ENCODE results near the gene ECPAS.

Gene ECPAS

DNA sequence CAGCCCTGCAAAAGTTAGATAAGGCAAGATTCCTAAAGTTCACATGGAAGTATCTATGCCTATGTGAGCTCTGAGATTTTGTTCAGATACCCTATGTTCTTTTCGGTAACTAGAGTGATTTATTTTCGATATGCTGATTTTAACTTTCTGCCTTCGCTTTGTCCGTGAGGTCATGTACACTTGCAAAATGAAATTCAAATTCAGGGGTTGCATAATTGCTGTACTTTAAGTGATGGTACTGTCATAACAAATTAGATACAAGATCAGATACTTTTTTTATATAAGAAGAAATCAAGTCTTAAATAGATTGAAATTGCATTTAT is 350 bp upstream of the ECPAS start:
- no peaks in the 10 kb centered on the region for H3K9me3 ChIP-seq (ENCODE audit: insufficient read depth, low read length)
- H3K9ac ChIP-seq (ENCODE audit: insufficient read length, low read depth), result peak overlapping the region; percentile 91
- H3K27me3 ChIP-seq (ENCODE audit: insufficient read depth, insufficient read length), result no peaks in the 10 kb centered on the region
- peak overlapping the region; percentile 86 for H3K4me3 ChIP-seq (ENCODE audit: insufficient read length, low read depth)
- DNase-seq (ENCODE audit: low read depth, low spot score), result peak; percentile 8
- no peaks in the 10 kb centered on the region for H3K36me3 ChIP-seq (ENCODE audit: insufficient read depth, insufficient read length, low read length)
- no peaks in the 10 kb centered on the region for H3K4me1 ChIP-seq (ENCODE audit: insufficient read depth, insufficient read length)
- no peak for TF ChIP-seq ZNF274 (IDR thresholded peaks at IDR 0.05; ENCODE audit: low read depth, low read length)
- TF ChIP-seq YY1 (IDR thresholded peaks at IDR 0.05; ENCODE audit: insufficient read depth, insufficient read length), result no peak
- no peak for TF ChIP-seq SUZ12 (IDR thresholded peaks at IDR 0.05; ENCODE audit: extremely low read depth, insufficient read depth, insufficient read length)

DNA sequence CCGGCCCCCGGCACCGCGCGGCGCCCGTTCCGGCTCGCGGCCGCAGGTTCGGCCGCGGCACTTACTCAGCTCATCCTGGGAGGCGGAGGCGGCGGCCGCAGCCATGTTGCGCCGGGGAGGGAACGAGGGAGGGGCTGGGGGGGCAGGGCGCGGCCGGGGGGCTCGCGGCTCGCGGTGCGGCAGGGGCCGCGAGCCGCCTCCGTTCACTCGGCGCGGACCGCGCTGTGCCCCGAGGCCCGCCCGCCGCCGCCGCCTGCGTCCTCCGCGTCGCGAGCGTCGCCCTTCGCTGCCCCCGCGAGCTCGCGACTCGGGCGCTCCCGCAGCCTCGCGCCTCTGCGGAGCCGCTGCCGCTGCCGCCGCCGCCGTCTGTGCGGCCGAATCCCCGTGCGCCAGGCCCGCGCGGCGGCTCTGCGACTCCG is 735 bp downstream of the ECPAS start:
- Histone ChIP-seq H3K4me3 (ENCODE audit: insufficient read length, low read depth) (peak overlapping the region; percentile 86), H3K9me3 (ENCODE audit: insufficient read depth, low read length) (no peaks in the 10 kb centered on the region), H3K27me3 (ENCODE audit: insufficient read depth, insufficient read length) (no peaks in the 10 kb centered on the region), H3K4me1 (ENCODE audit: insufficient read depth, insufficient read length) (no peaks in the 10 kb centered on the region), H3K36me3 (ENCODE audit: insufficient read depth, insufficient read length, low read length) (no peaks in the 10 kb centered on the region), H3K9ac (ENCODE audit: insufficient read length, low read depth) (peak overlapping the region; percentile 91)
- no peak for DNase-seq (ENCODE audit: low read depth, low spot score)
- TF ChIP-seq SUZ12 (IDR thresholded peaks at IDR 0.05; ENCODE audit: extremely low read depth, insufficient read depth, insufficient read length), result no peak
- no peak for TF ChIP-seq YY1 (IDR thresholded peaks at IDR 0.05; ENCODE audit: insufficient read depth, insufficient read length)
- TF ChIP-seq ZNF274 (IDR thresholded peaks at IDR 0.05; ENCODE audit: low read depth, low read length), result no peak

DNA sequence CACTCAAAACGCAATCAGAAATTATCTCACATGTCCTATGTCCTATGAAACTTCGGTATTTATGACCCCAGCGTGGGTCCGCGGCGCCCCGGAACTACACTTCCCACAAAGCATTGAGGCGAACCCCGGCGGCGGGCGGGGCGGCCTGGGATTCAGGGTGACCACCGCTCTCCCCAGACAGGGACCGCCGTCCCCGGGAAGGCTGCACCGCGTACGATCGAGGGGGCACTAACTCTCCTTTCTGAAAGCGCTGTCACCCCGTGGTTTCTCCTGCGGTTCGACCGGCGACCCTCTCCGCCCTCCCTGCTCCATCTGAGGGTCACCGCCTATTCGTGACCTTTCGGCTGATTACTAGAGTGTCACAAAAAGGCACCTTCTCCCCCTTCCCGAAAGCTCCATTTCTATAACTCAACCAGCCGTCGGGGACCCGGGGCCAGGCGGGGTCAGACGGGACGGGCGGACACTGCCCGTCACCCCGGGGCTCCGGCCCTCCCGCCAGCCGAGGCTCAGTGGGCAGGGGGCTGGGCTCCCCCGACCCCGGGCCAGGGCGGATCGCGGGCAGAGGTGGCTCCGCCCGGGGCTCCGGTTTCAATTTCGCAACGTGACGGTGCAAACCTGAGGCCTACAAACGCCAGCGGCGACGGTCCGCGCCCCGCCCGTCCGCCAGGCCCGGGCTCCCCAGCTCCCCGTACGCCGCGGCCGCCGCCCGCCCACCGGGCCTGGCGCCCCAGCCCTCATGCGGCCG is 1.3 kb downstream of the ECPAS start:
- H3K9me3 ChIP-seq (ENCODE audit: insufficient read depth, low read length), result no peaks in the 10 kb centered on the region
- H3K4me1 ChIP-seq (ENCODE audit: insufficient read depth, insufficient read length), result no peaks in the 10 kb centered on the region
- H3K36me3 ChIP-seq (ENCODE audit: insufficient read depth, insufficient read length, low read length), result no peaks in the 10 kb centered on the region
- H3K27me3 ChIP-seq (ENCODE audit: insufficient read depth, insufficient read length), result no peaks in the 10 kb centered on the region
- H3K9ac ChIP-seq (ENCODE audit: insufficient read length, low read depth), result peak overlapping the region; percentile 88
- peak; percentile 46 for DNase-seq (ENCODE audit: low read depth, low spot score)
- H3K4me3 ChIP-seq (ENCODE audit: insufficient read length, low read depth), result peak overlapping the region; percentile 86
- TF ChIP-seq YY1 (IDR thresholded peaks at IDR 0.05; ENCODE audit: insufficient read depth, insufficient read length) (no peak), ZNF274 (IDR thresholded peaks at IDR 0.05; ENCODE audit: low read depth, low read length) (no peak), SUZ12 (IDR thresholded peaks at IDR 0.05; ENCODE audit: extremely low read depth, insufficient read depth, insufficient read length) (no peak)

GRCh38 chr9:111481885-111482636 is 2.1 kb downstream of the ECPAS start:
- H3K9ac ChIP-seq (ENCODE audit: insufficient read length, low read depth), result peak overlapping the region; percentile 44
- H3K27me3 ChIP-seq (ENCODE audit: insufficient read depth, insufficient read length), result no peaks in the 10 kb centered on the region
- H3K4me3 ChIP-seq (ENCODE audit: insufficient read length, low read depth), result peak overlapping the region; percentile 86
- TF ChIP-seq ZNF274 (IDR thresholded peaks at IDR 0.05; ENCODE audit: low read depth, low read length), result no peak
- no peak for TF ChIP-seq YY1 (IDR thresholded peaks at IDR 0.05; ENCODE audit: insufficient read depth, insufficient read length)
- TF ChIP-seq SUZ12 (IDR thresholded peaks at IDR 0.05; ENCODE audit: extremely low read depth, insufficient read depth, insufficient read length), result no peak
- DNase-seq (ENCODE audit: low read depth, low spot score), result no peak
- no peaks in the 10 kb centered on the region for H3K4me1 ChIP-seq (ENCODE audit: insufficient read depth, insufficient read length)
- no peaks in the 10 kb centered on the region for H3K9me3 ChIP-seq (ENCODE audit: insufficient read depth, low read length)
- H3K36me3 ChIP-seq (ENCODE audit: insufficient read depth, insufficient read length, low read length), result no peaks in the 10 kb centered on the region

GRCh38 chr9:111477677-111478076 is 6.5 kb downstream of the ECPAS start:
- Histone ChIP-seq H3K4me3 (ENCODE audit: insufficient read length, low read depth) (no peak overlapping the region), H3K9ac (ENCODE audit: insufficient read length, low read depth) (no peak overlapping the region), H3K27me3 (ENCODE audit: insufficient read depth, insufficient read length) (no peaks in the 10 kb centered on the region), H3K4me1 (ENCODE audit: insufficient read depth, insufficient read length) (no peaks in the 10 kb centered on the region), H3K36me3 (ENCODE audit: insufficient read depth, insufficient read length, low read length) (no peaks in the 10 kb centered on the region), H3K9me3 (ENCODE audit: insufficient read depth, low read length) (no peaks in the 10 kb centered on the region)
- no peak for DNase-seq (ENCODE audit: low read depth, low spot score)
- TF ChIP-seq YY1 (IDR thresholded peaks at IDR 0.05; ENCODE audit: insufficient read depth, insufficient read length) (no peak), ZNF274 (IDR thresholded peaks at IDR 0.05; ENCODE audit: low read depth, low read length) (no peak), SUZ12 (IDR thresholded peaks at IDR 0.05; ENCODE audit: extremely low read depth, insufficient read depth, insufficient read length) (no peak)

- Histone ChIP-seq H3K4me1 (ENCODE audit: insufficient read depth, insufficient read length) (no peaks in the 10 kb centered on the region), H3K9ac (ENCODE audit: insufficient read length, low read depth) (no peak overlapping the region), H3K36me3 (ENCODE audit: insufficient read depth, insufficient read length, low read length) (peaks cover 3% of the 10 kb centered on the region), H3K4me3 (ENCODE audit: insufficient read length, low read depth) (no peak overlapping the region), H3K27me3 (ENCODE audit: insufficient read depth, insufficient read length) (no peaks in the 10 kb centered on the region), H3K9me3 (ENCODE audit: insufficient read depth, low read length) (no peaks in the 10 kb centered on the region)
- no peak for DNase-seq (ENCODE audit: low read depth, low spot score)
- no peak for TF ChIP-seq YY1 (IDR thresholded peaks at IDR 0.05; ENCODE audit: insufficient read depth, insufficient read length)
- no peak for TF ChIP-seq SUZ12 (IDR thresholded peaks at IDR 0.05; ENCODE audit: extremely low read depth, insufficient read depth, insufficient read length)
- TF ChIP-seq ZNF274 (IDR thresholded peaks at IDR 0.05; ENCODE audit: low read depth, low read length), result no peak
These were observed 9.0 kb downstream of the ECPAS start for GRCh38 chr9:111475195-111475594.

DNA sequence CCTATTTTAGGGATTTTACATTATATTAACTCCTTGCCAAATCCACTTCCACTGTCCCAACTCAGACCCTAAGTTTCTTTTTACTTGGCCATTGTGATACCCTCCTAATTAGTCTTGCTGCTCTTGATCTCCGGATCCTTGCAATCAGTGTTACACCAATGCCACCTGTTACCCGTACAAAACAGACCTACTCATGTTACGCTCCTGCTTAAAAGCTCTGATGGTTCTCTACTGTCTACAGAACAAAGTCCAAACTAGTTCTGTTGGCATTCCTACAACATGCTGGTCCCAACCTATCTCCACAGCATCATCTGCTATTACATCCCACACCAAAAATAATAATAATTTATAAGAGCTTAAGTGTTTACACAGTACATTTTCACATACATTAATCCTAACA is 9.8 kb downstream of the ECPAS start:
- TF ChIP-seq SUZ12 (IDR thresholded peaks at IDR 0.05; ENCODE audit: extremely low read depth, insufficient read depth, insufficient read length) (no peak), ZNF274 (IDR thresholded peaks at IDR 0.05; ENCODE audit: low read depth, low read length) (no peak), YY1 (IDR thresholded peaks at IDR 0.05; ENCODE audit: insufficient read depth, insufficient read length) (no peak)
- Histone ChIP-seq H3K9ac (ENCODE audit: insufficient read length, low read depth) (no peak overlapping the region), H3K4me1 (ENCODE audit: insufficient read depth, insufficient read length) (no peaks in the 10 kb centered on the region), H3K27me3 (ENCODE audit: insufficient read depth, insufficient read length) (no peaks in the 10 kb centered on the region), H3K36me3 (ENCODE audit: insufficient read depth, insufficient read length, low read length) (peaks cover 3% of the 10 kb centered on the region), H3K4me3 (ENCODE audit: insufficient read length, low read depth) (no peak overlapping the region), H3K9me3 (ENCODE audit: insufficient read depth, low read length) (no peaks in the 10 kb centered on the region)
- DNase-seq (ENCODE audit: low read depth, low spot score), result no peak

Measured in NT2/D1 (cell line).